LNCaP clone FGC (cell line): ENCODE data around the gene RAB12.

ENCODE experiments used
- DNase-seq: peaks from one replicate; pipeline ENCODE4 v3.0.0-alpha.2; 2011; ENCODE audit warnings: low read depth
- H3K4me3 ChIP-seq: 2 replicates; pipeline ENCODE4 v1.5.1; 2011; ENCODE audit warnings: mild to moderate bottlenecking, low read depth, low read length, control low read depth
- TF ChIP-seq, protein P1 (sequence below): IDR thresholded peaks from 2 replicates; pipeline ENCODE4 v1.5.1; 2012; ENCODE audit warnings: mild to moderate bottlenecking; ENCODE audit not compliant: control insufficient read depth, insufficient read depth; ENCODE audit errors: extremely low read depth

The RAB12 gene

DNA sequence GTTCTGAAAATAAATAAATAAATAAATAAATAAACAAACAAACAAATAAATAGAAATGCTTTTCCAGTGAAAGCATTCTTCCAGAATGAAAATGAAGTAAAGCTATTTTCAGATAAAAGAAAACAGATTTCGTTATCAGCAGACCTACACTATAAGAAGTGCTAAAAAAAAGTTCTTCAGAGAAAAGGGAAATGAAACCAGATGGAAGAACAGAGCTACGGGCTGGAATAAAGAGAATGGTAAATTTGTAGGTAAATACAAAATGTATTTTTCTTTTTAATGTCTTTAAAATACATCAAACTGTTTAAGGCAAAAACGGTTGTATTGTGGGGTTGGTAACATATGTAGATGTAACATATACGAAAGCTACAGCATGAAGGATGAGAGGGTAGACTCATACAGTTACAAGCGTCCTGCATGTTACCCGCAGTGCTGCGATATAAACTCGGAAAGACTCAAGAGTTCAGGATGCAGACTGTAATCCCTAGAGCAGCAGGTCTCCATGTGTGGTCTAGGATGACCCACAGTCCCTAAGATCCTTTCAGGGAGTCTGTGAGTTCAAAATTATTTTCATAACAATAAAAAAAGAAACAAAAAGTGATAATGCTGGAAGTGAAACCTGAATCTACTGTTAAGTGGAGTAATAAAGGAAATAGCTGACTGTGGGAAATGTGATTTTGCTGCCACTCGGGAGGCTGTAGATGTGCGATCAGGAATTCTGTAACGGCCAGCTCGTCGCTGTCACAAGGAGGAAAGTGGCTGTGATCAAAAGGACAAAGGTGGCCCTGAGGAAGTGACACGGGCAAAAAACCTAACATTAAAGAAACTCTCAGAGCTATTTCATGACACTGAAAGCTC is 5.3 kb upstream of the RAB12 start:
- DNase-seq: no peak
- TF ChIP-seq, protein P1, sequence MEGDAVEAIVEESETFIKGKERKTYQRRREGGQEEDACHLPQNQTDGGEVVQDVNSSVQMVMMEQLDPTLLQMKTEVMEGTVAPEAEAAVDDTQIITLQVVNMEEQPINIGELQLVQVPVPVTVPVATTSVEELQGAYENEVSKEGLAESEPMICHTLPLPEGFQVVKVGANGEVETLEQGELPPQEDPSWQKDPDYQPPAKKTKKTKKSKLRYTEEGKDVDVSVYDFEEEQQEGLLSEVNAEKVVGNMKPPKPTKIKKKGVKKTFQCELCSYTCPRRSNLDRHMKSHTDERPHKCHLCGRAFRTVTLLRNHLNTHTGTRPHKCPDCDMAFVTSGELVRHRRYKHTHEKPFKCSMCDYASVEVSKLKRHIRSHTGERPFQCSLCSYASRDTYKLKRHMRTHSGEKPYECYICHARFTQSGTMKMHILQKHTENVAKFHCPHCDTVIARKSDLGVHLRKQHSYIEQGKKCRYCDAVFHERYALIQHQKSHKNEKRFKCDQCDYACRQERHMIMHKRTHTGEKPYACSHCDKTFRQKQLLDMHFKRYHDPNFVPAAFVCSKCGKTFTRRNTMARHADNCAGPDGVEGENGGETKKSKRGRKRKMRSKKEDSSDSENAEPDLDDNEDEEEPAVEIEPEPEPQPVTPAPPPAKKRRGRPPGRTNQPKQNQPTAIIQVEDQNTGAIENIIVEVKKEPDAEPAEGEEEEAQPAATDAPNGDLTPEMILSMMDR: no peak
- H3K4me3 ChIP-seq: no peak overlapping the region

DNA sequence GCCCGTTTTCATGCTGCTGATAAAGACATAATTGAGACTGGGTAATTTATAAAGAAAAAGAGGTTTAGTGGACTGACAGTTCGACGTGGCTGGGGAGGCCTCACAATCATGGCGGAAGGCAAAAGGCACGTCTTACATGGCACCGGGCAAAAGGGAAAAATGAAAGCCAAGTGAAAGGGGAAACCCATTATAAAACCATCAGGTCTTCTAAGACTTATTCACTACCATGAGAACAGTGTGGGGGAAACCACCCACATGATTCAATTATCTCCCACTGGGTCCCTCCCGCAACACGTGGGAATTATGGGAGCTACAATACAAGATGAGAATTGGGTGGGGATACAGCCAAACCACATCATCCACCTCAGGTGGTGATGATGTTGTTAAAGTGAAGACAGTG is 3.3 kb upstream of the RAB12 start:
- no peak for DNase-seq
- TF ChIP-seq, protein P1: no peak
- no peak overlapping the region for H3K4me3 ChIP-seq

DNA sequence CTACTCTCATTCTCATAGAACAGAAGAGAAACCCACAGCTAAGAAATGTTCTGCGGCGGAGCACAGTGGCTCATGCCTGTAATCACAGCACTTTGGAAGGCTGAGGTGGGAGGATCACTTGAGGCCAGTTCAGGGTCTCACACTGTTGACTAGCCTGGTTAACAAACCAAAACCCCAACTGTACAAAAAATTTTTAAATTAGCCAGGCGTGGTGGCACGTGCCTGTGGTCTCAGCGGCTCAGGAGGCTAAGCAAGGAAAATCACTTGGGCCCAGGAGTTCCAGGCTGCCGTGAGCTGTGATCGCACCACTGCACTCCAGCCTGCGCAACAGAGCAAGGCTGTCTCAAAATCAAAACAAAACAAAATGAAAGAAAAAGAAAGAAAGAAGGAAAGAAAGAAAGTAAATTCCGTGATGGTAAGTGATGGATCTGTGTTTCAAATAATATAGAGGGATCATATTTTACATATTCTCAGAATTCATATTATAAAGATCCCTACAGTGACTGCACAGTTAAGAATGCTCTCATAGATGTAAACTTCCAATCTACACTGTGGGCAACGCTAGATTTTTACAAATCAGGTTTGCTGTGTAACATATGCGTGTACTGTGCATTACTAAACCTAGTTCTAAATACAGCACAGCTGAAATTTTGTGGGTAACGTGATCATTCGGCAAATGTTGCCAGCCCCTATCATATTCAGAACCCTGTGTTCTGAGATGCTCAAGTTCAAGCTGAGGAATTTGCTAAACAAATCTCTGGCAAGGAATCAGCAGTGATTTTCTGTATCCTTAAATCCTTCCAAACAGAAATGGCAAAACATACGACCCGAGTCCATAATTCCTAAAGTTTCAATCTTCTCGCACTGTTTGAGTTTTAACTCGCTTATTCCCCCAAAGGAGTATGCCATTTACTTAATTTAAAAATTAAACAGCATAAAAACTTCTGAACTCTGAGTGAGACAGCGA is 1.2 kb upstream of the RAB12 start:
- DNase-seq: no peak
- H3K4me3 ChIP-seq: no peak overlapping the region
- TF ChIP-seq, protein P1: no peak

DNA sequence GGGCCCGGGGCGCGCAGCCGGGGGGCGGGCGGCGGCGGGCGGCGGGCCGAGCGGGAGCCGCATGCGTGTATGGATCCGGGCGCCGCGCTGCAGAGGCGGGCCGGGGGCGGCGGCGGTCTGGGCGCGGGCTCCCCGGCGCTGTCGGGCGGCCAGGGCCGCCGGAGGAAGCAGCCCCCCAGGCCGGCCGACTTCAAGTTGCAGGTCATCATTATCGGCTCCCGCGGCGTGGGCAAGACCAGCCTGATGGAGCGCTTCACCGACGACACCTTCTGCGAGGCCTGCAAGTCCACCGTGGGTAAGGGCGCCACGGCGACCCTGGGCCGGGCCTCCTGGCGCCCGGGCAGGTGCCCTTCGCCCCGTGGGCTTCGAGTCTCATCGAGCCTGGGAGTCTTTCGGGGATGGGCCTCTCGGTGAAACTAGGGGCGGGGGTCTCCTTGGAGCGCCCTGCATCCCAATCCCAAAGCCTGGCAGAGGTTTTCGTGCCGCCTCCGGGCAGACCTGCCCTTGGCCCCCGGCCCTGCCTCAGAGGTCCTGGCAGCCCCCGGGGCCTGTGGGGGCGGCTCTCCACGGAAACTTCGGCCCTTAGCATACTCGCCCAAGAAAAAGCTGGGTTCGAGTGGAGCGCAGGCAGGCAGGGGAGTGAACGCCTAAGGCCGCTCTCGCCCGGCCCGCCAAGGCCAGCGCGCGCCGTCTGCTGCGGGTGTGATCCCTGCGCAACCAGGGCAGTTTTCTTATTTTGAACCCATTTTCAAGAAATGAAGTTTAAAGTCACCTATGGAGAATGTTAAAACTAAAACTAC is 622 bp downstream of the RAB12 start:
- peak overlapping the region; percentile 94 for H3K4me3 ChIP-seq
- DNase-seq: no peak
- TF ChIP-seq, protein P1: no peak

DNA sequence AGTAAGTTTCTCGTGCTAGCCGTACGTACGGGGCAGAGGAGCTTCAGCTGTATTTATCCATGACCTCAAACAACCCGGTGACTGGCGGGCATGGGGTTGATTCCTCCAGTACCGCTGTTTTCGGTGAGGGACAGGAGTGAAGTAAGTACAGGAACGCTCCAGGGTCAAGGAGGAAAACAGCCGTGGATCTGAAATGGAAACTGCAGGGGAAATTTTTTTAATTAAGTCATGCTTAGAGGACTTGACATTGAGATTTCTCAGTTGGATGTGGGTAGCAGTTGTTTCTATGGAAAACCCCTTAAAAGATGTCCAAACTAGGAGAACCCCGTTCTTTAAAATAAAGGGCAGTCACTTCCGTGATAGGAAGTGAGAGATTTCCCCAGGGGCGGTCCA is 1.2 kb downstream of the RAB12 start:
- no peak for DNase-seq
- TF ChIP-seq, protein P1: no peak
- H3K4me3 ChIP-seq: peak overlapping the region; percentile 94

DNA sequence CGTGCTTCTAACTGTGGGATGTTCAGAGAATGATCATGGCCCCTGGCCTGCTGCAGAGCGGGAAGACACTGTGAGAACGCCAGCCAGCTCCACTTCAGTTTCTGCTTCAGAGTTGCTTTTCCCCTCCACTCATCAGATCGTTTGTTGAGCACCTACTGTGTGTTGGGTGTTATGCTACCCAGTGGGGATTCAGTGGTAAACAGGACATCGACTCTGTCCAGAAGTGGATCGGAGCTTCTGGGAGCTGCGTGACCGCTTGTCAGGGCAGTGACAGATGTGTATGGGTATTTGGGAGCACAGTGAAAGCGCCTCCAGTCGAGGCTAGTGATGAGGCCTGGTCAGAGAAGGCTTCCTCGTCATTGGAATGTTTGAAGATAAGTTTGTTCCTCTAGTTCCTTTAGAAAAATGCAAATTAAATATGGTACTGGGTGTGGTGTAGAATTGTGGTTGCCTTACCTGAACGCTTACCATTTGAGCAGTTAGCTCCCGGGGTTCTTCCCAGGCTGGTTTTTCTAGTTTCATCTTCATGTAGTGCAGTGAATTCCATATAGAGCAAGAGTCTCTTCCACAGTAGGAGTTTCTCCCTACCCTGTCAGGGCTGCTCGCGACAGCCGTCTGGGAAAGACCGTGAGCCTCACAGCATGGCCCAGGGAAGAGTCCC is 2.8 kb downstream of the RAB12 start:
- peak; percentile 41 for DNase-seq
- no peak overlapping the region for H3K4me3 ChIP-seq
- TF ChIP-seq, protein P1: no peak
